Effector memory CD4-positive, alpha-beta T cell (primary cell): Measurements from ENCODE around the gene C1orf116.
"Not testable (repeated sequence)": the region's sequence is repeated elsewhere in the genome, so short reads cannot be mapped to it uniquely, and the experiment has no call there.

ENCODE experiments used
- DNase-seq, 3 donors: peaks; one replicate each; pipeline ENCODE4 v3.0.0-alpha.2; 2020
- H3K27ac ChIP-seq: 2 replicates; pipeline ENCODE4 v1.7.0; 2013; ENCODE audit warnings: mild to moderate bottlenecking, low read length, moderate library complexity; ENCODE audit not compliant: insufficient read depth, poor library complexity, severe bottlenecking
- H3K27me3 ChIP-seq: replicated peaks from 2 replicates; pipeline ENCODE4 v1.7.0; 2013; ENCODE audit warnings: mild to moderate bottlenecking, low read length; ENCODE audit not compliant: insufficient read depth, control insufficient read depth, poor library complexity, severe bottlenecking
- H3K36me3 ChIP-seq: 2 replicates; pipeline ENCODE4 v1.7.0; 2013; ENCODE audit warnings: mild to moderate bottlenecking, low read length, moderate library complexity; ENCODE audit not compliant: control insufficient read depth, insufficient read depth
- H3K4me1 ChIP-seq: 2 replicates; pipeline ENCODE4 v1.7.0; 2013; ENCODE audit warnings: low read length, mild to moderate bottlenecking; ENCODE audit not compliant: control insufficient read depth, insufficient read depth, poor library complexity, severe bottlenecking
- H3K4me3 ChIP-seq: 2 replicates; pipeline ENCODE4 v1.7.0; 2013; ENCODE audit warnings: low read length, low read depth, mild to moderate bottlenecking; ENCODE audit not compliant: insufficient read depth, poor library complexity, severe bottlenecking
- H3K9me3 ChIP-seq: 2 replicates; pipeline ENCODE4 v1.7.0; 2013; ENCODE audit warnings: mild to moderate bottlenecking, low read length, moderate library complexity; ENCODE audit not compliant: control insufficient read depth

The C1orf116 gene

GRCh38 chr1:207050480-207051190 lies 18.1 kb upstream of the C1orf116 start:
- Histone ChIP-seq H3K36me3 (peaks cover 16% of the 10 kb centered on the region), H3K4me1 (peaks cover 20% of the 10 kb centered on the region), H3K4me3 (peak overlapping the region; percentile 98), H3K9me3 (no peaks in the 10 kb centered on the region), H3K27me3 (no peaks in the 10 kb centered on the region), H3K27ac (peak overlapping the region; percentile 79)
- DNase-seq, result peak; percentile 76 to 85 (median 79)

GRCh38 chr1:207049974-207050391 lies 17.4 kb upstream of the C1orf116 start:
- Histone ChIP-seq H3K4me1 (peaks cover 20% of the 10 kb centered on the region), H3K36me3 (peaks cover 16% of the 10 kb centered on the region), H3K27me3 (no peaks in the 10 kb centered on the region), H3K9me3 (no peaks in the 10 kb centered on the region), H3K4me3 (peak overlapping the region; percentile 98), H3K27ac (peak overlapping the region; percentile 79)
- DNase-seq, result peak in 1 of 3 donors; percentile 37

GRCh38 chr1:207049514-207049913 lies 17.0 kb upstream of the C1orf116 start:
- Histone ChIP-seq H3K27ac (no peak overlapping the region), H3K9me3 (no peaks in the 10 kb centered on the region), H3K4me1 (peaks cover 20% of the 10 kb centered on the region), H3K27me3 (no peaks in the 10 kb centered on the region), H3K36me3 (peaks cover 16% of the 10 kb centered on the region), H3K4me3 (no peak overlapping the region)
- DNase-seq, result no peak

- H3K9me3 ChIP-seq, result no peaks in the 10 kb centered on the region
- H3K4me1 ChIP-seq, result peaks cover 20% of the 10 kb centered on the region
- H3K27me3 ChIP-seq, result no peaks in the 10 kb centered on the region
- no peak overlapping the region for H3K27ac ChIP-seq
- H3K36me3 ChIP-seq, result peaks cover 16% of the 10 kb centered on the region
- DNase-seq, result no peak
- H3K4me3 ChIP-seq, result no peak overlapping the region
These were observed 16.5 kb upstream of the C1orf116 start for GRCh38 chr1:207049054-207049453.

- no peak for DNase-seq
- H3K36me3 ChIP-seq, result peaks cover 16% of the 10 kb centered on the region
- H3K27me3 ChIP-seq, result no peaks in the 10 kb centered on the region
- H3K27ac ChIP-seq, result no peak overlapping the region
- H3K4me1 ChIP-seq, result peaks cover 18% of the 10 kb centered on the region
- H3K9me3 ChIP-seq, result no peaks in the 10 kb centered on the region
- no peak overlapping the region for H3K4me3 ChIP-seq
These were observed 15.5 kb upstream of the C1orf116 start for GRCh38 chr1:207048041-207048440.

- no peak for DNase-seq
- Histone ChIP-seq H3K27me3 (no peaks in the 10 kb centered on the region), H3K27ac (no peak overlapping the region), H3K36me3 (peaks cover 16% of the 10 kb centered on the region), H3K4me1 (peaks cover 14% of the 10 kb centered on the region), H3K9me3 (no peaks in the 10 kb centered on the region), H3K4me3 (no peak overlapping the region)
These were observed 14.9 kb upstream of the C1orf116 start for GRCh38 chr1:207047505-207047904.

- Histone ChIP-seq H3K9me3 (no peaks in the 10 kb centered on the region), H3K4me1 (peaks cover 3% of the 10 kb centered on the region), H3K27me3 (no peaks in the 10 kb centered on the region), H3K27ac (no peak overlapping the region), H3K36me3 (peaks cover 16% of the 10 kb centered on the region), H3K4me3 (no peak overlapping the region)
- DNase-seq, result no peak
These were observed 12.9 kb upstream of the C1orf116 start for GRCh38 chr1:207045453-207045852.

GRCh38 chr1:207041397-207041796 lies 8.8 kb upstream of the C1orf116 start:
- not testable (repeated sequence) for H3K4me1 ChIP-seq, H3K4me3 ChIP-seq

GRCh38 chr1:207040181-207040533 lies 7.6 kb upstream of the C1orf116 start:
- no peaks in the 10 kb centered on the region for H3K9me3 ChIP-seq
- no peak for DNase-seq
- H3K36me3 ChIP-seq, result no peaks in the 10 kb centered on the region
- H3K27me3 ChIP-seq, result peaks cover 2% of the 10 kb centered on the region
- H3K4me1 ChIP-seq, result no peaks in the 10 kb centered on the region
- no peak overlapping the region for H3K27ac ChIP-seq
- H3K4me3 ChIP-seq, result no peak overlapping the region

More at GRCh38 chr1:207041397-207041796, 8.8 kb upstream of the C1orf116 start:
- not testable (repeated sequence) for H3K36me3 ChIP-seq, H3K9me3 ChIP-seq, H3K27me3 ChIP-seq, DNase-seq, H3K27ac ChIP-seq

- no peak overlapping the region for H3K27ac ChIP-seq
- H3K36me3 ChIP-seq, result no peaks in the 10 kb centered on the region
- no peak for DNase-seq
- H3K4me1 ChIP-seq, result no peaks in the 10 kb centered on the region
- H3K9me3 ChIP-seq, result no peaks in the 10 kb centered on the region
- H3K4me3 ChIP-seq, result no peak overlapping the region
- peaks cover 2% of the 10 kb centered on the region for H3K27me3 ChIP-seq
These were observed 7.0 kb upstream of the C1orf116 start for GRCh38 chr1:207039380-207040180.
